NK-92 (cell line): ENCODE results near the gene DOCK10.
"Not testable (repeated sequence)": the region's sequence is repeated elsewhere in the genome, so short reads cannot be mapped to it uniquely, and the experiment has no call there.

ENCODE experiments used
- DNase-seq: peaks from one replicate; lab custom pipeline; 2025; ENCODE audit not compliant: unreplicated experiment; lab: John Stamatoyannopoulos, UW

Gene DOCK10

GRCh38 chr2:224951723-224952481, 90.4 kb downstream of the DOCK10 start:
- DNase-seq = no peak

- no peak for DNase-seq
Observed at GRCh38 chr2:224948859-224949258, 93.4 kb downstream of the DOCK10 start.

GRCh38 chr2:224948005-224948404, 94.3 kb downstream of the DOCK10 start:
- no peak for DNase-seq

- DNase-seq = no peak
Observed at GRCh38 chr2:224947566-224947965, 94.7 kb downstream of the DOCK10 start.

- no peak for DNase-seq
Observed at GRCh38 chr2:224946895-224947294, 95.4 kb downstream of the DOCK10 start.

DNA sequence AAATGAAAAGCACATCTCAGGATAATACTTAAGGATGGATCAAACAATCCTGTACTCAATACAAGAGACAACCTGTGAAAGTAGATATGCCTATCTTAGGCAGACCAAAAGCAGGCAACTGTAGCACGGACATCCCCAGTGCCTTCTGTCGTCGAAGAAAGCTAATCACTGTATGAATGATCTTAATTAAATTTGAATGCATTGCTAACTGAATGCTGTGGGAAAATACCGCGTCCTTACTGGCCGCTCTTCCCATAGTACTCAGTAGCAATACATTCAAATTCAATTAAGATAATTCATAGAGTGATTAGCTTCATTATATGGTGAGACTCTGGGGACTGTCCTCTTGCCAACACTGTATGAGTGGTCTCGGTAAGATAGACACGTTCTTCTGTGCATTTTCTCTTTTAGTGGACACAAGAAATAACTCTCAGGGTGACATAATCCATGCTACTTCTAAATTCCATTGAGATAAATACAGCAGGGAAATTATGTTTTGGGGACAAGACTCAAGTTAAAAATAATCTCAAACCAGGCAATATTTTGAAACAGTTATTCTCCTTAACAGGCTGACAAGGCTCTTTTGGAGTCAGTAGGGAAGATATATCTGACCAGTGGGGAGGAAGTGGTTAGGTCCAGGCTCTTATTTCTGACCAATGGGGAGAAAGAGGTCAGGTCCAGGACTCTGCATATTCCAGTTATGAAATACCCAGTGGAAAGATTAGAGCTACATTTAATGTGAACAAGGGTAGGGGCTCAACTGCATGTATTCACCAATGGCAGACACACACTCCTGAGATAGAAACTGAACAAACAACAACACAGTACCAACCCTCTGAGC, 97.3 kb downstream of the DOCK10 start:
- no peak for DNase-seq

- DNase-seq = not testable (repeated sequence)
Observed at GRCh38 chr2:224943601-224944041, 98.6 kb downstream of the DOCK10 start.

GRCh38 chr2:224941960-224942359, 100.3 kb downstream of the DOCK10 start:
- DNase-seq = no peak

DNA sequence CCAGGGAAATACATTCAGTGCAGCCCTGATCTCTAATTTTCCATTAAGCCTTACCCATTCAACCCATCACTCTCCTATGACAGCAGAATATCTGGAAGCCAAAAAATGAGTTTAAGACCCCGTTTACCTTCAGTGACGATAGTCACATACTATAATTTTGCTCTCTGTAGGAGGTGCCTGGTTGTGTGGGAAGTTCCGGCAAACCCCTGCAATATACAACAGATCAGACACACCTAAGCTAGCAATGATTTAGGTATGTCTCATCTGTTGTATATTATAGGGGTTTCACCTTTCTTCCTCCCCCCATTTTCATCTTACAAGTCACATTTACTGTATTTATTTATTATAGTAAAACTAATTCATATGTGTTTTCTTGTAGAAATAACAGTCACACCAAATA, 101.7 kb downstream of the DOCK10 start:
- DNase-seq = no peak

DNA sequence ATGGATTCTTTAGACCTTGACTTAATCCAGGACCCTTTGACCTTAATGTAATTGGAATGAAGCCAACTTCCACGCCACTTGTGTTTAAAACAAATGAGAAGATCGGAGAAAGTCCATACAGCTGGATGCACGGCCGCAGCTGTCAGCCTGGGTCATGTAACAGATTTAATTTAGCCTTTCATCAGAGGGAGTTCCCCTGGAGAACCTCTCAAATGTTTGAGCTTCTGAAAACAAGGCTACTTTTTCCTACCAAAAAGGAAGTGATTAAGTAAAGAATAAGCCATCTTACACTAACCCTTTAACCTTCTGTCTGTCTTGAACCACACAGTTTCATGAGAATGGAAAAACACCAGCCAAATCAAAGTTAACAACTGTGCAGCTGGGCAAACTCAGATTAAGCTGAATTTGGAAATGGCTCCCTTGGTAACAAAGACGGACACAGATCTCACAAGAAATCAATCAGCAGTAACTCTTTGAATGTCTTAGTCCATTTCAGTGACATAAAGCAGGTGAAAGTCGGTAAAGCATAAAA, 103.6 kb downstream of the DOCK10 start:
- DNase-seq = no peak

- DNase-seq = no peak
Observed at GRCh38 chr2:224937887-224938286, 104.4 kb downstream of the DOCK10 start.

DNA sequence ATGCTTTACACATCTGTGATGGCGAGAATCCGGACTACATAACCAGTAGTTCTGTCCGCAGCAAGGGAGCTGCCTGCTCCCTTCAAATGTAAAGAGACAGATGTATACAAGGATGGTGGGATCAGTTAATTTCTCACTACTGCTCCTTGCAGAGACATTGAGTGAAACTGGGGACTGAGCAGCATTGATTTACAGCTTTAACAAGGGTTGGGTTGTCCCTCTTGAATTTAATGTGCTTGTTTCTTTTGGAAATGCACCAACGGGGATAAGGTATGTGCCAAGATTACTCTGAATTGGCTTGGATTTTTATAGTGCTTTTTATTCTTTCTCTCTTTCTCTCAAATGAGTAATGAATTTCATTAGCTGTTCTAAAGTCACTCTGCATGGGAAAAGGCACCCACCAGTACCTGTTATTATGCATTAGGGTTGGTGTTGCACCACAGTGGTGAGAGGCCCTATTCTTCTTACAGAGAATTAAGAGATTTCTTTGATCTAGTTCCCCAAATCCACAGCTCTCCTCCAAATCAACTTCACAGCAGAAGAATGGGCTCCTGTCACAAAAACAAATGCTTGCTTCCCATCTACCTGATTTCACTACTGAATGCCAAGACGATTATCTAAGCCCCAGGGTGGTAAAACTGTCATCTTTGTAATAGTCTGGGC, 107.6 kb downstream of the DOCK10 start:
- DNase-seq = no peak

GRCh38 chr2:224933431-224933830, 108.8 kb downstream of the DOCK10 start:
- DNase-seq = no peak

- no peak for DNase-seq
Observed at GRCh38 chr2:224932522-224932921, 109.7 kb downstream of the DOCK10 start.

GRCh38 chr2:224931956-224932355, 110.3 kb downstream of the DOCK10 start:
- no peak for DNase-seq

- no peak for DNase-seq
Observed at GRCh38 chr2:224930990-224931389, 111.3 kb downstream of the DOCK10 start.

GRCh38 chr2:224930124-224930523, 112.1 kb downstream of the DOCK10 start:
- no peak for DNase-seq

- no peak for DNase-seq
Observed at GRCh38 chr2:224929512-224929911, 112.8 kb downstream of the DOCK10 start.

- no peak for DNase-seq
Observed at GRCh38 chr2:224927646-224928173, 114.6 kb downstream of the DOCK10 start.

DNA sequence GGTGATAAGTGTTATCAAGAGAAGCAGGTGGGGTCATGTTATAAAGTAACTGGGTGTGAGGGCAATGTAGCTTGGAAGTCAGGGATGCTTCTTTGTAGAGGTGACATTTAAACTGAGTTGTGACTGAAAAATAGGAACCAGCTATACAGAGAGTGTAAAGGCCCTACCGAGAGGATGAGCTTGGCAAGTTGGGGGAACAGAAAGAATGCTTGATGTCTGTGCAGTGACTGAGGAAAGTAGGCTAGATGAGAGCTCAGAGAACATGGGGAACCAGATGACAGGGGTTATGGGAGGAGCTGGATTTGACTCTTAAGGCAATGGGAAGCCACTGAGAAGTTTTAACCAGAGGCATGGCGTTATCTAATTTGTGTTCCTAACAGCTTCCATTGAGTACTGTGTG, 115.3 kb downstream of the DOCK10 start:
- no peak for DNase-seq

DNA sequence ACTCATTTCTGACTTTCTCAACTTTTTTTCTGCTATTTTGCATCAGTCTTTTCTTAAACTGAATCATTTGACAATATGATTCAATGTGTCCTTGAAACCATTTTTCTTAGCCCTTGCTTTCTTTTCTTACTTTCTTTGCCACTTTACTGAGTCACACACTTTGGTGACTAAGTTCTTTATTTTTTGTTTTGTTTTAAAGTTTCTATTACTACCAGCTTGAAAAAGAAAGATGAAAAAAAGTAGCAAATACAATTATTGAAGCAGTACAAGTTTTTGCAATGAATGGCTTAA, 116.5 kb downstream of the DOCK10 start:
- DNase-seq = no peak
